GM21529 (cell line): ENCODE measurements around the gene METTL6.
"Not testable (repeated sequence)": the region's sequence is repeated elsewhere in the genome, so short reads cannot be mapped to it uniquely, and the experiment has no call there.

Experiments used
- ATAC-seq: cut with Tn5 transposase; IDR thresholded peaks from one replicate; pipeline ENCODE4 v1.9.1; 2021; ENCODE audit not compliant: unreplicated experiment

Gene METTL6

DNA sequence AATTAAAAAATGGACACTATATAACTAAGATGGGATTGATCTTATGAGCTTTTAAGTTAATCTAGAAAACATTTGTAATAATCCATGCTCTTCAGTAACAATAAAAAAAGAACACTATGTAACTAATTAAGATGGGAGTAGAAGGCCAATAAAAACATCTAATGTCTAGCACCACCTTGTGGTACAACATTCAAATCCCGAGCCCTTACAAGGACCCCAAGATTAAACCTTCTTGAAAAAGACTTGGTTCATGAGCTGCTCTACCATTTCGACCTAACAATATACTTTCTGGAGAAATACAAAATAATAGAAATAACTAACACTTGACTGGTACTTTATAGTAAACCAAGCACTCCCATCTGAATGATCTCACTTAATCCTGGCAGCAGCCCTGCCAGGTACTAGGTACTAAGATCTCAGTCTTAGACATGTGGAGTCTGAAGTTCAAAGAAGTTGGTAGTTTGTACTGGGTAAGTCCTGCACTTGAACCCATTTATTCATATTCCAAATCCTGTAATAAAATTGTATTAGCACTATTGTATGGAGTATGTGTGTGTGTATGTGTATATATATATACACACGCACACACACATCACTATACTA is 21.8 kb downstream of the METTL6 start:
- ATAC-seq: peak; percentile 56

DNA sequence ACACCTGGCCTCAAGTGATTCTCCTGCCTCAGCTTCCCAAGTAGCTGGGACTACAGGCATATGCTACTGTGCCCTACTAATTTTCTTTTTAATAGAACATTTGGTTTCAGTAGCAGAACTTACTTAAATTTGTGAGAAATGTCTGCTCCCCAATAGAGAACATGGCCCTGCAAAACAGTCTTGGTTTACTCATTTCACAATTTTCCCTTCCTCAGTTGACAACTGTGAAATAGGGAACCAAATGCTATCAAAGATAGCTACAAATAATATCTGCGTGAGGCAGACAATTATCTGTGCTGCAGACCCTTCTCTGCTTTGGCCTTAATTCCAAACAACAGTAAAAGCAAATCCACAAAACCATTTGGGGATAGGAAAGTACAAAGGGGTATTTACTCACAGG is 22.6 kb downstream of the METTL6 start:
- peak; percentile 54 for ATAC-seq

DNA sequence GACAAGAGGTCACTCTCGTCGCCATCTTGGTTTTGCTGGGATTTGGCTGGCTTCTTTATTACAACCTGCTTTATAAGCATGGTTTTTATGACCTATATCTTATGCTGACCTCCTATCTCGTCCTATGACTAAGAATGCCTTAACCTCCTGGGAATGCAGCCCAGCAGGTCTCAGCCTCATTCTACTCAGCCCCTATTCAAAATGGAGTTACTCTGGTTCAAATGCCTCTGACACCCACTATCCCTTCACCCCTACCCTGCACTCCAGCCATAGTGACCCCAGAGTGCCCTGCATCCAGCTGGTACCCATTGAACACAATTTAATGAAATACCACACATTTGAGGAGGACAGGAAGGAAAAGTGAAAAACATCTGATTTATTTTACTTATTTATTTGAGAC is 23.4 kb downstream of the METTL6 start:
- no peak for ATAC-seq

DNA sequence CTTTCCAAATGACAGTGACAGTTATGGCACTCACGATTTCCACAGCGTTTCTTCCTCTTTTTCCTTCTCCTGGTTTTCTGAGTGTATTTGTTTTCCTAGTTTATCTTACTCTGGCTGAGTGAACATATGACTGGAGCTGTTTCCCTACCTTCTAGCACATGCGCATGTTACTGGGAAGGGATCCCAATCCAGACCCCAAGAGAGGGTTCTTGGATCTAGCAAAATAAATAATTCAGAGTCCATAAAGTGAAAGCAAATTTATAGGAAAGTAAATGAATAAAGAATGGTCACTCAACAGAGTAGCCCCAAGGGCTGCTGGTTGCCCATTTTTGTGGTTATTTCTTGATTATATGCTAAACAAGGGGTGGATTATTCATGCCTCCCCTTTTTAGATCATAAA is 23.8 kb downstream of the METTL6 start:
- no peak for ATAC-seq

DNA sequence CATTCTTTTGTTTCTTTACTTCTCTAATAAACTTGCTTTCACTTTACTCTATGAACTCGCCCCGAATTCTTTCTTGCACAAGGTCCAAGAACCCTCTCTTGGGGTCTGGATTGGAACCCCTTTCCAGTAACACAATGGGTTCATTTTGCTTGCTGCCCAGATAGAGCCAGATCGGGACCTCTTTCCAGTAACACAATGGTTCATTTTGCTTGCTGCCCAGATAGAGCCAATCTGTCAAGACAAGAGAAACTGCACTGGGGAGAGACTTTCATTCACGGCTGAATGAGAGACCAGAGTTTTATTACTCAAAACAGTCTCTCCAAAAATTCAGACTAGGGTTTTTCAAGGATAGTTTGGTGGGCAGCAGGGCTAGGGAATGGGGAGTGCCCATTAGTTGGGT is 25.4 kb downstream of the METTL6 start:
- ATAC-seq: no peak

DNA sequence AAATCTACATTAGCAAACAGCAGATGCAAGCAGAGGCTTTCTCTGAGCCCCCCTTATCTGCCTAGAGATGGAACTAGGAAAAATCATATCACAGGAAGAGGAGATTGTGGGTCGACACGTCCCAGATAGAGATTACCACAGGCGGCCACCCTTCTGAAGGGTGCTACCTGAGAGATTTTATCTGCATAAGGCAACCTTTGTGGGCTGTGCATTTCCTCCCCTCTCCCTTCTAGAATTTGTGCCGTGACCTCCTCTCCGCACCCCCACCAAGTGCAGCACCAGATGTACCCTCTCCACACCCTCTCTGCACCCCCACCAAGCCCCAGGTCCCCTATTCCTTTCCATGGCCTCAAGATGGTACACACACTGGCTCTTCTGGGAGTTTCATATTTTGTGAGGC is 27.4 kb downstream of the METTL6 start:
- no peak for ATAC-seq

DNA sequence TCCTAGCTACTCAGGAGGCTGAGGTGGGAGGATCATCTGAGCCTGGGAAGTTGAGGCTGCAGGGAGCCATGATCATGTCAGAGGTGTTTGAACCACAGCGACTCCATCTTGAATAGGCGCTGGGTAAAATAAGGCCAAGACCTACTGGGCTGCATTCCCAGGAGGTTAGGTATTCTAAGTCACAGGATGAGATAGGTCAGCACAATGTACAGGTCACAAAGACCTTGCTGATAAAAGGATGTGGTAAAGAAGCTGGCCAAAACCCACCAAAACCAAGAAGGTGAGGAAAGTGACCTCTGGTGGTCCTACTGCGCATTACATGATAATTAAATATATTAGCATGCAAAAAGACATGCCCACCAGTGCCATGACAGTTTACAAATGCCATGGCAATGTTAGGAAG is 28.6 kb downstream of the METTL6 start:
- not testable (repeated sequence) for ATAC-seq

DNA sequence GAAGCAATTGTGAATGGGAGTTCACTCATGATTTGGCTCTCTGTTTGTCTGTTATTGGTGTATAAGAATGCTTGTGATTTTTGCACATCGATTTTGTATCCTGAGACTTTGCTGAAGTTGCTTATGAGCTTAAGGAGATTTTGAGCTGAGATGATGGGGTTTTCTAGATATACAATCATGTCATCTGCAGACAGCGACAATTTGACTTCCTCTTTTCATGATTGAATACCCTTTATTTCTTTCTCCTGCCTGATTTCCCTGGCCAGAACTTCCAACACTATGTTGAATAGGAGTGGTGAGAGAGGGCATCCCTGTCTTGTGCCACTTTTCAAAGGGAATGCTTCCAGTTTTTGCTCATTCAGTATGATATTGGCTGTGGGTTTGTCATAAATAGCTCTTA is 34.1 kb downstream of the METTL6 start:
- ATAC-seq: not testable (repeated sequence)

DNA sequence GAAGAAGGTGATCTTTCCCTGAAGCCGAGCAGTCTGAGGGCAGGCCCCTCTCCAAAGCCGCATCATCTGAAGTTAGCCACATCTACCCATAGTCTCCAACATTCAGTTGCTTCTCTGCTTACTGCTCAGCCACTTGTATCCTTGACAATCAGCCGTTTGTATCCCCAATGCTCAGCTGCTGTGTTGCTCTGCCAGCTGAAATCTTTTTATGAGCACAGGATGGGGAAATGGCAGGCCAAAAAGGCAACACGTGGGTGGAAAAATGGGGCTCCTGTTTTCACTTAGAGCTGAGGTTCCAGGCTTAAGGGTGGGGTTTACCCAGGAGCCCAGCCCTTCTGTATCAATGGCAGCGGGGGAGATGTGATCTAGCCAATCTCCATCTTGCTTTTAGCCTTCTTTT is 36.3 kb downstream of the METTL6 start:
- no peak for ATAC-seq

DNA sequence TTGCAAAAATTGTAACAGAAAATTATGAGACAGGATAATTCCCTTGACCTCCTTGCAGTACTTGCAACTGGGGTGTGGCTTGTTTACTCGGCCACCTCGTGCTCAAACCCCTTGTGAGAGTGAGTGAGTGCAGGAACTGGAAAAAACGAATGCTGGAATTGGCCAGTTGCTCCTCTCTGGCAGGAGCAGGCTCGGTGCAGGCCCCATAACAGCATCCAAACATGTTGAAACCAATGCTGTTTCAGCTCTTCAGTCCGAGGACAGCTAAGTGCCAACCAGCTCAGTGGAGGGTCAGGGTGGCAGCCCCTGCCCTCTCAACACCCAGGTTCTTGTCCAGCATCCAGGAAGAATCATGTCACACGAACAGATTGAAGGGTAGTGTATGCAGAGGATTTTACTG is 36.9 kb downstream of the METTL6 start:
- no peak for ATAC-seq

DNA sequence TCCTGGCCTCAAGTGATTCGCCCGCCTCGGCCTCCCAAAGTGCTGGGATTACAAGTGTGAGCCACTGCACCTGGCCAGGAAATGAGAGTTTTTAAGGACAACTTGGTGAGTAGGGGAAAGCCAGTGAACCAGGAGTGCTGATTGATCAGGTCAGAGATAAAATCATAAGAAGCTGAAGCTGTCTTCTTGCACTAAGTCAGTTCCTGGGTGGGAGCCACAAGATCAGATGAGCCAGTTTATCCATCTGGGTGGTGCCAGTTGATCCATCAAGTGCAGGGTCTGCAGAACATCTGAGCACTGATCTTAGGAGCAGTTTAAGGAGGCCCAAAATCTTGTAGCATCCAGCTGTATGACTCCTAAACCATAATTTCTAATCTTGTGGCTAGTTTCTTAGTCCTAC is 39.0 kb downstream of the METTL6 start:
- not testable (repeated sequence) for ATAC-seq

DNA sequence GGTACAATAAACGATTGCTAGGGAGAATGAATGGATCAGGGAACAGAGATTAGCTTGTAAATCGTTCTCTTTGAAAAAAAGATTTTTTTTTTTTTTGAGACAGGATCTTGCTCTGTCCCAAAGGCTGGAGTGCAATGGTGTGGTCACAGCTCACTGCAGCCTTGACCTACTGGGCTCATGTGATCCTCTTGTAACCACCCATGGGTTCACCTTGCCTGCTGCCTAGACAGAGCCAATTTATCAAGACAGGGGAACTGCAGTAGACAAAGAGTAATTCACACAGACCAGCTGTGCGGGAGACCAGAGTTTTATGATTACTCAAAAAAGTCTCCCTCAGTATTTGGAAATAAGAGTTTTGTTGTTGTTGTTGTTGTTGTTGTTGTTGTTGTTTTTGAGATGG is 39.6 kb downstream of the METTL6 start:
- ATAC-seq: no peak

DNA sequence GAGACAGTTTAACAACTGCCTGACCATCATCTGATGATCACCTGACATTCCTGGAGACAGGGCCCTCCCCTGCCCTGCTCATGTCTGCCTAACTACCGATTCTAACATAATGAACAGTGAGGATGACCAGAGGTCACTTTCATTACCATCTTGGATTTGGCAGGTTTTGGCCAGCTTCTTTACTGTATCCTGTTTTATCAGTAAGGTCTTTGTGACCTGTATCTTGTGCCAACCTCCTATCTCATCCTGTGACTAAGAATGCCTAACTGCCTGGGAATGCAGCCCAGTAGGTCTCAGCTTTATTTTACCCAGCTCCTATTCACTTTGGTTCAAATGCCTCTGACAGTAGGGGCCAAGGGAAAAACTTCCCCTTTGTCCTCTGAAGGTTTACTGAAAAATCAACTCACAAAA is 40.2 kb downstream of the METTL6 start:
- ATAC-seq: no peak

DNA sequence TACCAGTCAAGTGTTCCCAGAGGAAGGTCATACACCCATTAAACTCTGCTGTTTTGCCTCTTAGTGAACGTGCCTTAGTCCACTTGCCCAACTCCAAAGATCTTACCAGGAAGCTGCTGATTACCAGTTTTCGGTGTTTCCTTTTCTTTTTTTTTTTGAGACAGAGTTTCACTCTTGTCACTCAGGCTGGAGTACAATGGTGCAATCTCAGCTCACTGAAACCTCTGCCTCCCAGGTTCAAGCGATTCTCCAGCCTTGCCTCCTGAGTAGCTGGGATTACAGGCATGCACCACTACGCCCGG is 40.7 kb downstream of the METTL6 start:
- ATAC-seq: not testable (repeated sequence)

DNA sequence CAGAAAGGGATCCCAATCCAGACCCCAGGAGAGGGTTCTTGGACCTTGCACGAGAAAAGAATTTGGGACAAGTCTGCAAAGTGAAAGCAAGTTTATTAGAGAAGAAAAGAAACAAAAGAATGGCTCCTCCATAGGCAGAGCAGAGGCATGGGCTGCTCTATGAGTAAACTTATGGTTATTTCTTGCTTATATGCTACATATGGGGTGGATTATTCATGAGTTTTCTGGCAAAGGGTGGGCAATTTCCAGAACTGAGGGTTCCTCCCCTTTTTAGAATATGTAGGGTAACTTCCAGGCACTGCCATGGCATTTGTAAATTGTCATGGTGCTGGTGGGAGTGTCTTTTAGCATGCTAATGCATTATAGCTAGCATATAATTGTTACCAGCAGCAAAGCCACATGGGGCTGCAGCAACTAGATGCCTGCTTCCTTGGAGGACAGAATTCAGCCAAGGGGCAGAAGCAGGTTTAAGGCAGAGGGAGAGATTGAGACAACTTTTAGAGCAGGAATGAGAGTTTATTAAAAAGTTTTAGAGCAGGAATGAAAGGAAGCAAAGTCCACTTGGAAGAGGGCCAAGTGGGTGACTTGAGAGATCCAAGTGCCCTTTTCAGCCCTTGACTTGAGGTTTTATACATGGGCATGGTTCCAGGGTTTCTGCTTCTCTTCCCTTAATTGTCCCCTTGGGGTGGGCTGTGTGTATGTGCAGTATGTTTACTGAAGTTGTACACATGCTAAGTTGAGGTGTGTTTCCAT is 41.3 kb downstream of the METTL6 start:
- no peak for ATAC-seq

DNA sequence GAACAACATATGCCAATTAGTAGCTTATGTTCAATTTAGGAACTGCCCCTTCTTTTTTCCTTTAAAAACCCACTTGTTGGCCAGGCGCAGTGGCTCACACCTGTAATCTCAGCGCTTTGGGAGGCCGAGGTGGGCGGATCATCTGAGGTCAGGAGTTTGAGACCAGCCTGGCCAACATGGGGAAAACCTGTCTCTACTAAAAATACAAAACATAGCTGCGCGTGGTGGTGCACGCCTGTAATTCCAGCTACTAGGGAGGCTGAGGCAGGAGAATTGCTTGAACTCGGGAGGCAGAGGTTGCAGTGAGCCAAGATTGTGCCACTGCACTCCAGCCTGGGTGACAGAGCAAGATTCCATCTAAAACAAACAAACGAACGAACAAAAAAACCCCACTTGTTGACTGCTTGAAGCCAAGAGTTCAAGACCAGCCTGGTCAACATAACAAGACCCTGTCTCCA is 42.1 kb downstream of the METTL6 start:
- not testable (repeated sequence) for ATAC-seq

DNA sequence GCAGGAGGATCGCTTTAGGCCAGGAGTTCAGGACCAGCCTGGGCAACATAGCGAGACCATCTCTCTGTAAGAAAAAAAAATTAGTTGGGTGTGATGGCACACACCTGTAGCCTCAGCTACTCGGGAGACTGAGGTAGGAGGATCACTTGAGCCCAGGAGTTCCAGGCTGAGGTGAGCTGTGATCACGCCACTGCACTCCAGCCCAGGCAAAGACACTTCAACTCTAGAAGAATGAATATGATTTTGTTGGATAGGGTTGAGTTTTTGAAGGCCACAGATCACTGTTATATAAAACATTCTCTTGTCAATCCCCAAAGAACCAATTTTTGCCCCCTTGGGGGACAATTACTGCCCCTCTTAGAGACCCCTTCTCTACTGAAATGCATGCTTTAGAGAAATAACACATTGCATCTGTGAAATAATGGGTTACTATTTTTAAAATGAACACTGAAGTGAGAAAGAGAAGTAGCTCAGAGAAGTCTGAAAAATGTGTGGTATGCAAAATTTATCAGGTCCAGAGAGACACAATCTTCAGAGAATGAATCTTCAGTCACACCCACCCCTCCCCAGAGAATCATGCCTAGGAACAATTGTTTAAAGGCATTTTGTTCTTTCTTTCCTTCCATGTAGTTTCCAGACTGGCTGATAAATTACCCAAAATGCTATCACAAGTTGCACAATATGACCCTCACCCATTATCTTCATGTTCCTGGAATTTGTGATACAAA is 42.7 kb downstream of the METTL6 start:
- peak; percentile 84 for ATAC-seq

DNA sequence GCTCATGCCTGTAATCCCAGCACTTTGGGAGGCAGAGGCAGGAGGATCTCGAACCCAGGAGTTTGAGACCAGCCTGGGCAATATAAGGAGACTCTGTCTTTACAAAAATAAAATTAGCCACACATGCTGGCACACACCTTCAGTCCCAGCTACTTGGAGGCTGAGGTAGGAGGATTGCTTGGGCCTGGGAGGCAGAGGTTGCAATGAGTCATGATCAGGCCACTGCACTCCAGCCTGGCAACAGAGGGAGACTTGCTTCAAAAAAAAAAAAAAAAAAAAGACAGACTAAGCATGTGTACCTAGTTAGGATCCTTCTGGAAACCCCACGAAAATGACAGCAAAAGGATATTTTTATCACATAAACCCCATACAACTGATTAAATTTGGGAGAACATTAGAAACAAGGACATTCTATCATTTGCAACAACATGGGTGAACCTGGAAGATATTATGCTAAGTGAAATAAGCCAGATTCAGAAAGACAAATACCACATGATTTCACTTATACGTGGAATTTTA is 44.9 kb downstream of the METTL6 start:
- ATAC-seq: no peak

DNA sequence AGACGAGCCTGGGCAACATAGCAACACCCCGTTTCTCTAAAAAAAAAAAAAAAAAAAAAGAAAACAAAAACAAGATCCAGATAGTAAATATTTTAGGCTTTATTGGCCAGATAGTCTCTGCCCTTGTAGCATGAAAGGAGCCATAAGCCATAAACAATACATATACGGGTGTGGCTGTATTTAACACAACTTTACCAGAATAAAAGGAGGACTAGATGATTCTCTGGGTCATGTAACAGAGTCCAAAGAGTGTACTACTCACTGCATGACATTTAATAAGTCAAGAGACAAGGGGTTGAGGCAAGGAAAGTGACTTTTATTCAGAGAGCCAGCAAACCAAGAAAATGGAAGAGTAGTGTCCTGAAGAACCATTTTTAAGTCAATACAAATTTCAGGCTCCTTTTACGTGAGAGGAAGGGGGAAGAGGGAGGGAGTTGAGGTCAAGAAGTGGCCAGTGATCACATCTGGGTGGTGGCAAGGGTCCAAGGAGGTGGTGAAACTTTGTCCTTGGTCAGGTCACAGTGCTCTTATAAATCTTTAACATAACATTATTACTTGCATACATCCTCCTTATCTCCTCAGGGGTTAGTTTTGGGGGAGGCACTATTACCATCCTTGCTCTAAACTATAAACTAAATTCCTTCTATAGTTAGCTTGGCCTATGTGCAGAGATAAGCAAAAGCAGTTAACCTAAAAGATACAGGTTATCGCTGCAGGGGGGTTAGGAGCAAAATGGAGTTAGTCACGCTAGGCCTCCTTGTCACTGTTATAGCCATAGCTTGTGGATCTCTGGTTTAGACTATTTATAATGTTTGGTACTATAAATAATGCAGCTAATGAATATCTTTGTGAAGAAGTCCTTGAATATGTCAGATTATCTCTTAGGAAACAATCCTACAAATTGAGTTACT is 46.1 kb downstream of the METTL6 start:
- ATAC-seq: no peak

DNA sequence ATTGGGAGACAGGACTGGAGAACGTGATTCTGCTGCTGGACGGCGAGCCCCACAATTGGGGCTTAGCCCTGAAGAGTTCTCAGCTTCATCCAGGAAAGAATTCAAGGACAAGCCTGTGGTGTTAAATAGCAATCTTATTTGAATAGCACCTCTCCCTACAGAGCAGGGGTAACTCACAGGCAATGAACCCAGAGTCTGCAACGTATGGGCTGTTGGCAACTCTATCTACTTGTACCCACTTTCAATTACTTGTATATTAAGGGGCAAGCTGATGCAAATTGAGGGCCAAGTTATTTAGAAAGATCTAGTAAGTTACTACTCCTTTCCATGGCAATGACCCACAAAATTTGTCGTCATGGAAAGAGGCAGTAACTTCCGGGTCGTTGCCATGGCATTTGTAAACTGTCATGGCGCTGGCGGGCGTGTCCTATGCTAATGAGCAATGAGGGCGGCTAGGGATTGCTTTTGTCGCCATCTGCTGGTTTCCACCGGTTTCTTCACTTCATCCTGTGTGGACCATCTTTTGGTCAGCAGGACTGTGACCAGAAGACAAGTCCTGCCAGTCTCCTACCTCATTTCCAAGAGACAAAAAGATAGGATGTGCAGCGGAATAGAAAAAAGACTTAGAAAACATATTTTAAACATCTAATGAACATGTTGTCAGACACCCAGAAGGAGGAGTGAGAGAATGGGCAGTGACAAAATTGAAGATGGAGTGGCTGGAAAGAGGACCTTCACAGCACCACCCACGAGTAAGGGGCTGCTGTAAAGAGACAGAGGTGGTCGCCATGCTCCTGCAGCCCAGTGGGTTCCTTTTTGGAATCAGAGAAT is 49.2 kb downstream of the METTL6 start:
- ATAC-seq: peak; percentile 92
